Stimulated activated CD8-positive, alpha-beta memory T cell treated with anti-CD3 and anti-CD28 coated beads, Interleukin-4, amount 100 ng/mL, for 24 hours (primary cell): ENCODE measurements around the gene ROR1.
"Not testable (repeated sequence)": the region's sequence is repeated elsewhere in the genome, so short reads cannot be mapped to it uniquely, and the experiment has no call there.

Source experiments
- DNase-seq: peaks from one replicate; pipeline ENCODE4 v3.0.0-alpha.2; 2020; ENCODE audit warnings: low read depth

ROR1 gene

GRCh38 chr1:63758791-63759190 is 15.0 kb upstream of the ROR1 start:
- DNase-seq = no peak

- DNase-seq = no peak
Measured at GRCh38 chr1:63759778-63760177, 14.0 kb upstream of the ROR1 start.

- DNase-seq = no peak
Measured at GRCh38 chr1:63770381-63770780, 3.4 kb upstream of the ROR1 start.

- DNase-seq = no peak
Measured at GRCh38 chr1:63772201-63772600, 1.6 kb upstream of the ROR1 start.

GRCh38 chr1:63772876-63773275 is 941 bp upstream of the ROR1 start:
- DNase-seq = no peak

GRCh38 chr1:63773496-63773814 is 362 bp upstream of the ROR1 start:
- DNase-seq = no peak

- no peak for DNase-seq
Measured at GRCh38 chr1:63774617-63775417, 1.0 kb downstream of the ROR1 start.

GRCh38 chr1:63775418-63776127 is 1.8 kb downstream of the ROR1 start:
- DNase-seq = no peak

- no peak for DNase-seq
Measured at GRCh38 chr1:63777286-63777685, 3.5 kb downstream of the ROR1 start.

- DNase-seq = no peak
Measured at GRCh38 chr1:63777965-63778880, 4.4 kb downstream of the ROR1 start.

- DNase-seq = no peak
Measured at GRCh38 chr1:63779338-63780211, 5.8 kb downstream of the ROR1 start.

GRCh38 chr1:63780565-63780964 is 6.7 kb downstream of the ROR1 start:
- DNase-seq = no peak

GRCh38 chr1:63782982-63783381 is 9.2 kb downstream of the ROR1 start:
- DNase-seq = no peak

GRCh38 chr1:63784083-63784482 is 10.3 kb downstream of the ROR1 start:
- DNase-seq = no peak

- DNase-seq = no peak
Measured at GRCh38 chr1:63784489-63785390, 10.9 kb downstream of the ROR1 start.

- DNase-seq = not testable (repeated sequence)
Measured at GRCh38 chr1:63787270-63787669, 13.5 kb downstream of the ROR1 start.

GRCh38 chr1:63787875-63788274 is 14.1 kb downstream of the ROR1 start:
- no peak for DNase-seq

GRCh38 chr1:63789856-63790605 is 16.2 kb downstream of the ROR1 start:
- DNase-seq = no peak

GRCh38 chr1:63790989-63791388 is 17.2 kb downstream of the ROR1 start:
- no peak for DNase-seq

- no peak for DNase-seq
Measured at GRCh38 chr1:63792152-63792551, 18.3 kb downstream of the ROR1 start.
